ENCODE data around the gene NRG2.

GRCh38 chr5:139814704-139815280 lies 228.3 kb downstream of the NRG2 start:
- no peak for TF ChIP-seq EZH2phosphoT487 (IDR thresholded peaks at IDR 0.05; ENCODE audit: unreplicated experiment)
- TF ChIP-seq CTCF (conservative IDR thresholded peaks at IDR 0.05; ENCODE audit: low read depth in 2 of 2) = no peak
- TF ChIP-seq REST (IDR thresholded peaks at IDR 0.05; ENCODE audit: unreplicated experiment) = no peak
- TF ChIP-seq POLR2AphosphoS5 (IDR thresholded peaks at IDR 0.05; ENCODE audit: low read depth) = no peak

All from GM23338 (cell line).